Head of caudate nucleus (tissue), 42 donors: ENCODE data around the gene TENM4.
"Not testable (repeated sequence)": the region's sequence is repeated elsewhere in the genome, so short reads cannot be mapped to it uniquely, and the experiment has no call there.

Source experiments
- DNase-seq, 42 donors: peaks; one replicate each; pipeline versions ENCODE4 v3.0.0 to v3.0.0-alpha.2; 2020 to 2021; ENCODE audit warnings: mixed read lengths in 7 of 42
- intact Hi-C: fragments of 100-400 bp; cut with DNase I; formaldehyde crosslinking; loops from one replicate; pipeline ENCODE4 v1.15.0; 2022

The TENM4 gene

GRCh38 chr11:78996007-78996406 lies 444.8 kb downstream of the TENM4 start:
- no peak for DNase-seq
- intact Hi-C loops: no loop called here

- no peak for DNase-seq
- intact Hi-C loops: no loop called here
Observed at GRCh38 chr11:78995171-78995570, 445.7 kb downstream of the TENM4 start.

DNA sequence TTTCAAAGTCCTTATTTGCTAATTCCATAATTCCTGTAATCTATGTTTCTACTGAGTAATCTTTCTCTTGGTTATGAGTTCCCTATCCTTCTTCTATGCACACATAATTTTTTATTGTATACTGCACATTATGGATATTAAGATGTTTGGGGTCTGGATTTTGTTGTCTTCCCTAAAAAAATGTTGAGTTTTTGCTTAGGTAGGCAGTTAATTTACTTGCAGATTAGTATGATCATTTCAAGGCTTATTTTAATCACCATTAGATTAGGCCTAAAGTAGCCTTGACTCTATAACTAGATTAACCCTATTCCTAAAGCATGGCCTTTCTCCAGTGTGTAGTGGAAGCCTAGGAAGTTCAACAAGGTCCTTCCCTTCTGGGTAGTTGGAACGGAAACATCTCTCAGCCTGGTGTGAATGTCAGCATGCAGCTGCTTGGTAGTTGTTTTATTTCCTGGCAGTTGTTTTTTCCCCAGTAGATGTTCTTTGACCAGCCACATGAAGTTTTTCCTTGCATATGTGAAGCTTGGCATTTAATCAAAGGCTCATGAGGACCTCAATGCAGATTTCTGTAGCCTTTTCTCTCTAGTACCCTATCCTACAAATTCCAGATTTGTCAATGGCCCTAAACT lies 446.9 kb downstream of the TENM4 start:
- intact Hi-C loops: no loop called here
- no peak for DNase-seq

DNA sequence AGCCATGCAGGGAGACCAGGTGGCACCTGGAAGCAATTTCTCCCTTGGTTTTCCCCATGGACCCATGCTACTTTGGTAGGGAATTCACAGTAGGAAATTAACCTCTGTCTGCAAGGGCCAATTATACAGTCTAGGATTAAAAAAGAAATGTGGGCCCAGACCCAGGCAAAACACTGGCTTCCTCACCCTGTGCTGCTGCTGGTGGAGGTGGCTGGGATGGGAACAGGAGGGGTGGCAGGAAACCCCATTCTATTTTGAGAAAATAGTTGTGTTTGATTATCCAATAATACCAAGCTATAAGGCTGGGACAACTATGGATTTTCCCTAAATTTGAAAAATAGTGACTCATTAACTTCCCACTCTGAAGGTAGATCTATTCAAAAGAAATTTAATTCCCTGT lies 449.1 kb downstream of the TENM4 start:
- DNase-seq: peak in 17 of 42 donors; percentile 14 to 59 (median 21)
- intact Hi-C loops: no loop called here

DNA sequence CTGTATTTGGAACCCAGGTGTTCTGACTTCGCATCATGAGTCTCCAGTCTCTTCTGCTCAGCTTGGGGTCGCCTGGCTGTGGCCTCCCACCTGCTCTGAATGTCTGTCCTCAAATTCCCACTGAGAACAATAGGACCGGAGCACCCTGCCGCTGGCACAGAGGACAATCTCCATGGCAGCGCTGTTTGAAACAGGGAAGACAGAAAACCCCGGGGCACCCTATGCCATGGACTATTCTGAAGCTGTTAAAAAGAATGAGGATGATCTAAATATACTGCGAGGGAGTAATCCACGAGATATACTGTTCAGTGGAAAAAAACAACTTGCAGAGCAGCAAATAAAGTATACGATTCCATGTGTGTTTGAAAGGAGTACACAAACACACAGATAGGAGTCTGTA lies 450.6 kb downstream of the TENM4 start:
- no peak for DNase-seq
- intact Hi-C loops: no loop called here

- intact Hi-C loops: no loop called here
Observed at GRCh38 chr11:78987748-78988147, 453.1 kb downstream of the TENM4 start.

GRCh38 chr11:78986305-78986704 lies 454.5 kb downstream of the TENM4 start:
- intact Hi-C loops: no loop called here
- DNase-seq: no peak

More at GRCh38 chr11:78987748-78988147, 453.1 kb downstream of the TENM4 start:
- no peak for DNase-seq

DNA sequence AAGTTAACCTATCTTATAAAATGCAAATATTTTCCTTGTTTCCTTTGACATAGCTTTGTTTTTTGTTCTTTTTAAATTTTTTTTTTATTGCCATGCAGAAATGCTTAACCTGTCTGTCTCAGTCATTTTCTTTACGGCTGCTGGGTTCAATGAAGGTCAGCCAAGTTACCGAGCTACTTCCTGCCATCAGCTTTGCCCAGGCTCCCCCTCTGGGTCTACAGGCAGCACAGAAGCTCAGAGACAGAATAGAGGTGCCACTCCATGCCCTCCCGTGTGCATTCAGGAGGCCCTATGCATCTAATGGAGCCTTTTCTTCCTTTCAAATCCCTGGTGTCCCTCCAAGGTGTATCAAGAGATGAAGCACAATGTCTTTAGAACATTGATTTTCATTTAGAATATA lies 455.2 kb downstream of the TENM4 start:
- DNase-seq: no peak
- intact Hi-C loops: no loop called here

DNA sequence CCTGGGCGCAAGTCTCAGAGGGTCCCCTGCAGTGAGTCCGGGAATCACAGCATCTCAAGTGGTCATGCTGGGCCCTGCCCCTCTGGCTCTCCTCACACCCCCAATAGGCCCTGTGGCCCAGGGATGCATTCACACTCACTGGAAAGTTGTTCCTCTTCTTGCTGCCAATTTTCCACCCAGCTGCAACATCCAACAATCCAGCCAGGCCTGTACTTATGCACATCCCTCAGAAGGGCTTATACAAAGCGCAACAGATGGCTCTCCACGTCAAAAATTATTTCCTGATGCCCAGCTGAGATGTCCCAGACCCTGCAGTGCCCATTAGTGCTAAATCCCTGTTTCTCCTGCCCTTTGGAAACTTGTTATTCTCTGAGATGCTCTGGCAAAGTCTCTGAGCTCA lies 458.4 kb downstream of the TENM4 start:
- no peak for DNase-seq
- intact Hi-C loops: no loop called here

DNA sequence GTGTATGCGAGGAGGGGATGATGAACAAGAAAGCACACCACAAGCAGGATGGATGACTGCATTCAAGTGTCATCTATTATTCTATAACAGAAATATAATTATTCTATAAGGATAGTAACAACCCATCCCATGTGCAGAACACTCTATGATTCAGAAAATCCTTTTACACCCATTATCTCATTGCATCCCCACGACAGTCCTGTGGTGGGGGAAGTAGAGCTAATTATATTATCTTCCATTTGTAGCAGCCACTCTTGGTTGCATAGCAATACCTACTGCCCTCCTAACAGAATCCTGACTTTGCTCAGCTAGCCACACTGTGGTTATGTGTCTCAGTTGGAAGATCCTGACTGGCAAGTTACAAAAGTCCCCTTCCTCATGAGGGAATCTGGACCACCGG lies 459.7 kb downstream of the TENM4 start:
- no peak for DNase-seq
- intact Hi-C loops: no loop called here

DNA sequence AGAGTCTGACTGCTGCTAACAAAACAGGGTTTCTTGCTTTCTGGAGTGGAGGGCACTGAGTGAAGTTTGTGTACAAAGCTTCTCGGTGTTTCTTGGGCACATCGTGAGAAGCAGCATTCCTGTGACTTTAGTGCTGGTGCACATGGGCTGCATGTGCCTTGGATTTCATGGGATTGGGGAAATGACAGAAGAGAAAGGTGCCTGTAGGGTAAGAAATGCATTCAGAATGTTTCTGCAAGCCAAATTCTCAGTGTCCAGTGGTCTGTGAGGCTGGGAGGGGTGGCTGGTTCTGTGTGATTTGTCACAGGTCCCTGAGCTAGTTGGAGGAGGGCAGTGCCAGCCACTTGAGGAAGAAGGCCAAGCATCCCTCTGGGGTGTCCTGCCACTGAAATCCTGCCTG lies 462.0 kb downstream of the TENM4 start:
- no peak for DNase-seq
- intact Hi-C loops: no loop called here

GRCh38 chr11:78977848-78978247 lies 463.0 kb downstream of the TENM4 start:
- intact Hi-C loops, DNase-seq: not testable (repeated sequence)

GRCh38 chr11:78977009-78977408 lies 463.8 kb downstream of the TENM4 start:
- intact Hi-C loops: no loop called here
- no peak for DNase-seq

DNA sequence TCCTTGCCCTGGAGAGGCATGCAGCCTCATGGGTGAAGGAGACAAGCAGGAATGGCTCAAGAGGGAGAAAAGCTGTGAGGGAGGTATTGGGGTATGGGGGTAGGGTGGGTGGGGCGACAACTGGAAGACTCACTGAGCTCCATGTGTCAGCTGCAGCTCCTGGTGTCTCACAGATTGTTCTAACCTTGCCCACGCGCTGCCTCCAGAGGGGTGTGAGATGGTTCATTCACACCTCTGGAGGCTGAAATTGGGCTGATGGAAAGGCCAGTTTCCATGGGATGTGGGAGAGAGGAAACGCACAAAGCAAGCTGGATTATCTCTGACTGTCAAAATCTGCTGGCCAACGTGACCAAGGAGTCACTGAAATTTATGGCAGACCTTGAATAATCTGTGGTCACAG lies 465.7 kb downstream of the TENM4 start:
- peak in 1 of 42 donors; percentile 20 for DNase-seq
- intact Hi-C loops: no loop called here

- intact Hi-C loops: no loop called here
- DNase-seq: peak in 1 of 42 donors; percentile 5
Observed at GRCh38 chr11:78973876-78974275, 467.0 kb downstream of the TENM4 start.

GRCh38 chr11:78972590-78972989 lies 468.2 kb downstream of the TENM4 start:
- no peak for DNase-seq
- intact Hi-C loops: no loop called here

DNA sequence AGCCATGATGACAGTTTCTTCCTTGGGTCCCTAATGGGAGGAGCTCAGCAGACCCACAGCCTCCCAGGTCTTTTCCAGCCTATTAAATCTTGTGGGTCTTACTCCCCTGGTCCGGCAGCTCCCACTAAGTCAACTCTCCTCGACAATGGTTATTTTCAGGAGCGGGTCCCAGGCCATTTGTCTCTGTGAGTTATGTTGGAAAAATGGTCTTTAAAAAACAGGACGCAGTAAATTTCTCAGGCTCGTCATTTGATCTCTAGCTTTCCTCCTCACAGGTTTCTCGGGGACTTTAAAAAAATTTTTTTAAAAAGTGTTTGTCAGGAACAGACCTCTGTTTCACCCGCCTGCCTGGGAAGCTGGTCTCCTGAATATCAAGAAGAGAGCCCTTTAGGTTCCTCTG lies 468.7 kb downstream of the TENM4 start:
- intact Hi-C loops: no loop called here
- peak in 1 of 42 donors; percentile 34 for DNase-seq

DNA sequence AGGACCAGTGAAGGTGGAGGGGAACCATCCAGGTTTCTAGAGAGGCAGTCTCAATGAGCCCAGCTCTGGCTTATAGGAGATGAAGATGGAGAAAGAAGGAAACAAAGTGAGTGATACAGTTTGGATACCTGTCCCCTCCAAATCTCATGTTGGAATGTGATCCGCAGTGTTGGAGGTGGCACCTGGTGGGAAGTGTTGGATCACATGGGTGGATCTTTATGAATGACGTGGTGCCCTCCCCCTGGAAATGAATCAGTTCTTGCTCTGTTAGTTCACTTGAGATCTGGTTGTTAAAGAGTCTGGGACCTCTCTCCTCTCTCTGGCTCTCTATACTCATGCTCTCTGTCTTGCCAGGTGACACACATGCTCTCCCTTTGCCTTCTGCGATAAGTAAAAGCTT lies 473.0 kb downstream of the TENM4 start:
- DNase-seq: peak in 11 of 42 donors; percentile 12 to 58 (median 46)
- intact Hi-C loops: no loop called here

DNA sequence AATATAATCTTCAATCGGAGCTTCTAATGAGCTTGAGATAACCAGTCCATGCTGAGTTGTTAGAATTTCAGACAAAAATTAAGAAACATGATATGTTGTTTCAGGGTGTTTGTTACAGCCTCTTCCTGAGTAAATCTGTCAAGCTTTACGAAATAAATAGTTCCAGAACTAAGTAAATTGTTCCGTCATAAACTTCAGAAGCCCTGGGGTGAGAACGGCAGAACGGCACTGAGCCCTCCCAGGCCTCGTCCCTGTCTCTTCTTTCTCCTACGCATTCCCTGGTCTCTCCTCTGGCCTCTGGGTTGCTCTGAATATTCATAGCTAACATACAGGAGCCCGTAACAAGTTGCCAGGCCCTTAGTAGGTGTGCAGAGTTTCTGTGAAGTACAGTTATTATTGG lies 475.4 kb downstream of the TENM4 start:
- peak in 1 of 42 donors; percentile 8 for DNase-seq
- intact Hi-C loops: no loop called here

GRCh38 chr11:78961937-78962701 lies 478.7 kb downstream of the TENM4 start:
- DNase-seq: peak in 39 of 42 donors; percentile 18 to 72 (median 44)
- intact Hi-C loops: no loop called here

GRCh38 chr11:78961247-78961646 lies 479.6 kb downstream of the TENM4 start:
- intact Hi-C loops: no loop called here

More at GRCh38 chr11:78961247-78961646, 479.6 kb downstream of the TENM4 start:
- peak in 2 of 42 donors; percentile 15 to 33 for DNase-seq
